Stimulated activated CD4-positive, alpha-beta T cell treated with anti-CD3 and anti-CD28 coated beads, Interleukin-15, amount 100 ng/mL, for 1 hour (primary cell): ENCODE measurements around the gene MKS1.

ENCODE experiments used
- DNase-seq, 2 donors: peaks; one replicate each; pipeline ENCODE4 v3.0.0-alpha.2; 2020; ENCODE audit warnings: low read depth in 1 of 2, low spot score in 1 of 2

MKS1 gene

GRCh38 chr17:58166682-58167081, 52.4 kb downstream of the MKS1 start, which contains the start of gene OR4D2:
Gene OR4D2, plus strand, starts transcription at chr17:58166982. Its CDS starts 2,674 bp downstream, at chr17:58169656.
- no peak for DNase-seq

DNA sequence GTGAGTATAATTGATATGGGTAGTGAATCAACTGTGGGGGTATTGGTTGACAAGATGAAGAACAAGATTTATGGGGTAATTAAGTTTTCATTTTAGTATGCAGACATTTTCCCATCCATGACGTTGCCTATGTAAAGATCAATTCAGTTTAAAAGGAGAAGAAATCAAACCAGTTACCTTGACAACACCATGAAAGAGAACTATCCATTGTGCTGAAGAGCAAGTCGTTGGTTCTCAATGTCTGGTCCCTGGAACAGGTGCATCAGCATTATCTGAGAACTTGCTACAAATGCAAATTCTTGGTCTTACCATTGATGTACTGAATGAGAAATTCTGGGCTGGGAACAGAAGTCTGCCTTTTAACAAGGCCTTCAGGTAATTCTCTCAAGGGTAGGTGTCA, 53.1 kb downstream of the MKS1 start:
- no peak for DNase-seq

DNA sequence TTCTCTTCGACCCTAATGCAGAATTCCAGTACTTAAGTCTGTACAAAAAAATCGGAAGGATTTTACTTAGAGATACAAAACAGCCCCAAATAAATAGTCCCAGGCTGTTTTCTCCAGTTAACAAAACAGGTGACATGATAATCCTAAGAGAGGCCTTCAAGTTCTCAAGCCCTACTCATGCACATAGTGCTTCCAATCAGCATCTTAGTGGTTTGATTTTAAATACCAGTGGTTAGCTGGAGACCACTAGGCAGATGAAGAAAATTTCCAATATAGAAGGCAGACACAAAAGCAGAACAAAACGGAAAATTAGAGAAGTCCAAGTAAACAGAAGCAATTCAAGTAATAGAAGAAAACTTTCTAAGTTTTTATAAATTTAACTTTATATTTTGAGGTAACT, 57.5 kb downstream of the MKS1 start:
- DNase-seq: no peak

GRCh38 chr17:58158181-58158580, 60.9 kb downstream of the MKS1 start:
- no peak for DNase-seq

DNA sequence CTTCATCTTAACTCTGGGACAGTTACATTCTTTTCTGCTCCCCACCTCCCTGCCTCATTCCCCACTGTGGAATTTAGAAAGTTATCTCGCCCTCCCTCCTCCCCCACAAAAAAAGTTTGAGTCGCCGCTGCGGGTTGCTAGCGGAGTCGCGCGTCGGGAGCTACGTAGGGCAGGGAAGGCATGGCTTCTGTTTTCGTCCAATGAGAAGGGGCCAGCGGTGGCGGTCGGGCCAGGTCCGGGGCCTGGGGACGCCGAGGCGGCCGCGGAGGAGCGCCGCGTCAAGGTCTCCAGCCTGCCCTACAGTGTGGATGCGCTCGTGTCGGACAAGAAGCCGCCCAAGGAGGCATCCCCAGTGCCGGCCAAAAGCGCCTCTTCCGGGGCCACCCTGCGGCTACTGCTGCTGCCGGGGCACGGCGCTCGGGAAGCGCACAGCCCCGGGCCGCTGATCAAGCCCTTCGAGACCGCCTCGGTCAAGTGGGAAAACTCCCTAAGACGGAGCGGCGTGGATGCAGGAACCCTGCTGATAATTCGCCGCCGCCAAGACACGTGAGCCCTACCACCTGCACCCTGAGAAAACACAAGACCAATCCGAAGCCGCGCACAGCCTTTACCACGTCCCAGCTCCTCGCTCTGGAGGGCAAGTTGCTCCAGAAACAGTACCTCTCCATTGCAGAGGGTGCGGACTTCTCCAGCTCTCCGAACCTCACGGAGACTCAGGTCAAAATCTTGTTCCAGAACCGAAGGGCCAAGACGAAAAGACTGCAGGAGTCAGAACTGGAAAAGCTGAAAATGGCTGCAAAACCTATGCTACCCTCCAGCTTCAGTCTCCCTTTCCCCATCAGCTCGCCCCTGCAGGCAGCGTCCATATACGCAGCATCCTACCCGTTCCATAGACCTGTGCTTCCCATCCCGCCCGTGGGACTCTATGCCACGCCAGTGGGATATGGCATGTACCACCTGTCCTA, 61.9 kb downstream of the MKS1 start:
- peak; percentile 6 to 36 for DNase-seq
